Glutamatergic neuron (in vitro differentiated cells): ENCODE data around the gene PLVAP. TPM values are rescaled to one million over a fixed set of nuclear protein-coding genes. Genes with fewer than 3 reads are reported as not detected.
A peak's percentile ranks its signal among the peaks of the same experiment; 100 is the strongest.

Experiments used
- DNase-seq: peaks from one replicate; pipeline ENCODE4 v3.0.0; 2022
- H3K27ac Mint-ChIP-seq: one replicate; pipeline ENCODE4 v1.8.0; 2020; ENCODE audit warnings: mild to moderate bottlenecking, mixed read lengths, inconsistent platforms; ENCODE audit not compliant: unreplicated experiment
- H3K27me3 Mint-ChIP-seq: one replicate; pipeline ENCODE4 v1.8.0; 2020; ENCODE audit warnings: mild to moderate bottlenecking, moderate library complexity, mixed read lengths, inconsistent platforms; ENCODE audit not compliant: unreplicated experiment
- H3K36me3 Mint-ChIP-seq: one replicate; pipeline ENCODE4 v1.8.0; 2020; ENCODE audit warnings: mild to moderate bottlenecking, mixed read lengths, inconsistent platforms; ENCODE audit not compliant: unreplicated experiment
- H3K4me1 Mint-ChIP-seq: one replicate; pipeline ENCODE4 v1.8.0; 2020; ENCODE audit warnings: mild to moderate bottlenecking, low read depth, mixed read lengths, inconsistent platforms; ENCODE audit not compliant: unreplicated experiment
- H3K4me3 Mint-ChIP-seq: one replicate; pipeline ENCODE4 v1.8.0; 2020; ENCODE audit warnings: mild to moderate bottlenecking, mixed read lengths, inconsistent platforms; ENCODE audit not compliant: unreplicated experiment
- H3K9me3 Mint-ChIP-seq: one replicate; pipeline ENCODE4 v1.8.0; 2020; ENCODE audit warnings: mild to moderate bottlenecking, moderate library complexity, mixed read lengths, inconsistent platforms; ENCODE audit not compliant: unreplicated experiment
- CTCF ChIP-seq: fragments of 200-600 bp; sonication (generic); IDR thresholded peaks from one replicate; pipeline ENCODE4 v1.5.0; 2021; ENCODE audit not compliant: partially characterized antibody, unreplicated experiment
- total RNA-seq: library from RNA; stranded (reverse); fragmentation: NEBNext Ultra II Directional; extraction: Animal tissue kit (Norgen Biotek cat#: 25700); gene quantifications from one replicate; pipeline ENCODE4 v1.2.1, GENCODE V29; 2021; ENCODE audit not compliant: unreplicated experiment

PLVAP gene
- total RNA-seq, 1 donor from 2014 or later = not detected

GRCh38 chr19:17330262-17331044 is 46.7 kb downstream of the PLVAP start:
- no peak for DNase-seq
- Mint-ChIP-seq H3K27ac (no peak overlapping the region), H3K36me3 (peaks cover 5% of the 10 kb centered on the region), H3K4me3 (peak overlapping the region; percentile 46), H3K4me1 (peaks cover 8% of the 10 kb centered on the region), H3K27me3 (peaks cover 13% of the 10 kb centered on the region), H3K9me3 (peaks cover 8% of the 10 kb centered on the region)
- TF ChIP-seq CTCF = no peak

- no peak for DNase-seq
- no peak for TF ChIP-seq CTCF
- H3K4me1 Mint-ChIP-seq = peaks cover 6% of the 10 kb centered on the region
- peak overlapping the region; percentile 77 for H3K27ac Mint-ChIP-seq
- peaks cover 7% of the 10 kb centered on the region for H3K9me3 Mint-ChIP-seq
- H3K27me3 Mint-ChIP-seq = peaks cover 8% of the 10 kb centered on the region
- H3K36me3 Mint-ChIP-seq = peaks cover 5% of the 10 kb centered on the region
- H3K4me3 Mint-ChIP-seq = peak overlapping the region; percentile 52
Observed at GRCh38 chr19:17329366-17330261, 47.5 kb downstream of the PLVAP start.

GRCh38 chr19:17328517-17329365 is 48.4 kb downstream of the PLVAP start:
- Mint-ChIP-seq H3K27ac (no peak overlapping the region), H3K4me3 (no peak overlapping the region)

More at GRCh38 chr19:17328517-17329365, 48.4 kb downstream of the PLVAP start:
- peak; percentile 39 for DNase-seq
- Mint-ChIP-seq H3K27me3 (peaks cover 8% of the 10 kb centered on the region), H3K9me3 (peaks cover 5% of the 10 kb centered on the region), H3K4me1 (peaks cover 6% of the 10 kb centered on the region), H3K36me3 (peaks cover 5% of the 10 kb centered on the region)
- no peak for TF ChIP-seq CTCF
